HEK293 (cell line): Measurements from ENCODE around the gene CREB3L1.
A peak's percentile ranks its signal among the peaks of the same experiment; 100 is the strongest.

Experiments used
- BCL11A ChIP-seq: fragments of 450-650 bp; formaldehyde crosslinking; IDR thresholded peaks from 2 replicates; pipeline ENCODE4 v1.5.1; 2016; ENCODE audit warnings: low read depth, missing biosample characterization, missing genetic modification characterization
- EGR2 ChIP-seq: fragments of 450-650 bp; formaldehyde crosslinking; IDR thresholded peaks from 2 replicates; pipeline ENCODE4 v1.5.1; 2016; ENCODE audit warnings: low read depth, missing biosample characterization, missing genetic modification characterization
- KLF16 ChIP-seq: fragments of 450-650 bp; formaldehyde crosslinking; IDR thresholded peaks from 2 replicates; pipeline ENCODE4 v1.5.1; 2017; ENCODE audit warnings: missing biosample characterization, missing genetic modification characterization
- KLF7 ChIP-seq: fragments of 450-650 bp; formaldehyde crosslinking; IDR thresholded peaks from 2 replicates; pipeline ENCODE4 v1.5.1; 2016; ENCODE audit warnings: missing biosample characterization, missing genetic modification characterization, borderline replicate concordance
- KLF8 ChIP-seq: fragments of 450-650 bp; formaldehyde crosslinking; IDR thresholded peaks from 2 replicates; pipeline ENCODE4 v1.5.1; 2016; ENCODE audit warnings: missing biosample characterization, missing genetic modification characterization
- MEIS1 ChIP-seq: sonication (generic); formaldehyde crosslinking; IDR thresholded peaks from 2 replicates; pipeline ENCODE4 v1.8.1; 2022; ENCODE audit warnings: missing genetic modification reagents, mild to moderate bottlenecking, borderline replicate concordance
- PBX3 ChIP-seq: sonication (generic); formaldehyde crosslinking; IDR thresholded peaks from 2 replicates; pipeline ENCODE4 v1.8.1; 2022; ENCODE audit warnings: mild to moderate bottlenecking, moderate library complexity, missing genetic modification reagents
- PRDM4 ChIP-seq: fragments of 450-650 bp; formaldehyde crosslinking; IDR thresholded peaks from 2 replicates; pipeline ENCODE4 v1.5.1; 2017; ENCODE audit warnings: missing biosample characterization, missing genetic modification characterization
- SCRT1 ChIP-seq: fragments of 450-650 bp; formaldehyde crosslinking; IDR thresholded peaks from 2 replicates; pipeline ENCODE4 v1.5.1; 2016; ENCODE audit warnings: missing biosample characterization, missing genetic modification characterization, borderline replicate concordance
- YY2 ChIP-seq: fragments of 450-650 bp; formaldehyde crosslinking; IDR thresholded peaks from 2 replicates; pipeline ENCODE4 v1.5.1; 2016; ENCODE audit warnings: missing biosample characterization, missing genetic modification characterization
- ZBTB10 ChIP-seq: fragments of 450-650 bp; formaldehyde crosslinking; IDR thresholded peaks from 2 replicates; pipeline ENCODE4 v1.5.1; 2016; ENCODE audit warnings: missing biosample characterization, missing genetic modification characterization
- ZBTB21 ChIP-seq: fragments of 450-650 bp; formaldehyde crosslinking; IDR thresholded peaks from 2 replicates; pipeline ENCODE4 v1.5.1; 2017; ENCODE audit warnings: missing biosample characterization, missing genetic modification characterization
- ZBTB48 ChIP-seq: fragments of 450-650 bp; formaldehyde crosslinking; IDR thresholded peaks from 2 replicates; pipeline ENCODE4 v1.5.1; 2016; ENCODE audit warnings: missing biosample characterization, missing genetic modification characterization
- ZBTB8A ChIP-seq: fragments of 450-650 bp; formaldehyde crosslinking; IDR thresholded peaks from 2 replicates; pipeline ENCODE4 v1.5.1; 2016; ENCODE audit warnings: missing biosample characterization, missing genetic modification characterization
- ZIC2 ChIP-seq: fragments of 450-650 bp; formaldehyde crosslinking; IDR thresholded peaks from 2 replicates; pipeline ENCODE4 v1.5.1; 2016; ENCODE audit warnings: missing biosample characterization, missing genetic modification characterization
- ZNF19 ChIP-seq: fragments of 450-650 bp; formaldehyde crosslinking; IDR thresholded peaks from 2 replicates; pipeline ENCODE4; 2016; ENCODE audit warnings: missing biosample characterization, missing genetic modification characterization, low read depth
- ZNF221 ChIP-seq: fragments of 450-650 bp; formaldehyde crosslinking; IDR thresholded peaks from 2 replicates; pipeline ENCODE4 v1.5.1; 2017; ENCODE audit warnings: missing biosample characterization, missing genetic modification characterization, borderline replicate concordance
- ZNF223 ChIP-seq: fragments of 450-650 bp; formaldehyde crosslinking; IDR thresholded peaks from 2 replicates; pipeline ENCODE4 v1.5.1; 2016; ENCODE audit warnings: missing biosample characterization, missing genetic modification characterization
- ZNF266 ChIP-seq: fragments of 450-650 bp; formaldehyde crosslinking; IDR thresholded peaks from 2 replicates; pipeline ENCODE4 v1.5.1; 2016; ENCODE audit warnings: missing biosample characterization, missing genetic modification characterization, low read depth
- ZNF391 ChIP-seq: fragments of 450-650 bp; formaldehyde crosslinking; IDR thresholded peaks from 2 replicates; pipeline ENCODE4 v1.5.1; 2016; ENCODE audit warnings: low read depth, missing biosample characterization, missing genetic modification characterization, borderline replicate concordance
- ZNF433 ChIP-seq: fragments of 450-650 bp; formaldehyde crosslinking; IDR thresholded peaks from 2 replicates; pipeline ENCODE4 v1.5.1; 2016; ENCODE audit warnings: missing biosample characterization, missing genetic modification characterization, low read depth
- ZNF513 ChIP-seq: fragments of 450-650 bp; IDR thresholded peaks from 2 replicates; pipeline ENCODE4 v1.5.1; 2018; ENCODE audit warnings: missing biosample characterization, missing genetic modification characterization
- ZNF670 ChIP-seq: fragments of 450-650 bp; formaldehyde crosslinking; IDR thresholded peaks from 2 replicates; pipeline ENCODE4 v1.5.1; 2016; ENCODE audit warnings: missing biosample characterization, missing genetic modification characterization, low read depth
- ZNF777 ChIP-seq: fragments of 450-650 bp; formaldehyde crosslinking; IDR thresholded peaks from 2 replicates; pipeline ENCODE4 v1.5.1; 2017; ENCODE audit warnings: missing biosample characterization, missing genetic modification characterization, borderline replicate concordance
- ZSCAN18 ChIP-seq: fragments of 450-650 bp; formaldehyde crosslinking; IDR thresholded peaks from 2 replicates; pipeline ENCODE4 v1.5.1; 2016; ENCODE audit warnings: missing biosample characterization, missing genetic modification characterization
- ZSCAN4 ChIP-seq: fragments of 450-650 bp; formaldehyde crosslinking; IDR thresholded peaks from 2 replicates; pipeline ENCODE4 v1.5.1; 2017; ENCODE audit warnings: missing biosample characterization, missing genetic modification characterization
- ZXDB ChIP-seq: fragments of 450-650 bp; formaldehyde crosslinking; IDR thresholded peaks from 2 replicates; pipeline ENCODE4 v1.5.1; 2016; ENCODE audit warnings: missing biosample characterization, missing genetic modification characterization

CREB3L1 gene

GRCh38 chr11:46352063-46352841 lies 74.8 kb downstream of the CREB3L1 start (continued):
- TF ChIP-seq ZNF221 (tag by site-specific recombination) = no peak
- TF ChIP-seq EGR2 (tag by site-specific recombination) = peak; percentile 74
- TF ChIP-seq ZNF513 = no peak
- TF ChIP-seq ZNF777 = no peak
- TF ChIP-seq PBX3 = no peak
- TF ChIP-seq ZNF19 (tag by site-specific recombination) = no peak
- TF ChIP-seq ZBTB21 = no peak
- TF ChIP-seq ZBTB10 (tag by site-specific recombination) = no peak
- TF ChIP-seq ZSCAN18 (tag by site-specific recombination) = no peak
- no peak for TF ChIP-seq KLF7 (tag by site-specific recombination)
- TF ChIP-seq ZNF266 (tag by site-specific recombination) = no peak
- 0 out of 2 replicates have a peak, but pooled peaks have one; percentile 14 for TF ChIP-seq ZXDB
- peak; percentile 68 for TF ChIP-seq ZBTB8A (tag by site-specific recombination)
- TF ChIP-seq SCRT1 = no peak
- TF ChIP-seq PRDM4 (tag by site-specific recombination) = no peak
- no peak for TF ChIP-seq YY2 (tag by site-specific recombination)
- no peak for TF ChIP-seq ZNF670 (tag by site-specific recombination)
- TF ChIP-seq BCL11A (tag by site-specific recombination) = no peak
- no peak for TF ChIP-seq ZNF433 (tag by site-specific recombination)
- TF ChIP-seq KLF16 (tag by site-specific recombination) = no peak
- no peak for TF ChIP-seq ZIC2
- TF ChIP-seq ZNF391 (tag by site-specific recombination) = no peak
- TF ChIP-seq ZNF223 = no peak
- TF ChIP-seq KLF8 (tag by site-specific recombination) = no peak
- TF ChIP-seq ZBTB48 (tag by site-specific recombination) = peak; percentile 55
- no peak for TF ChIP-seq ZSCAN4 (tag by site-specific recombination)
- TF ChIP-seq MEIS1 = no peak
